Tibial nerve (tissue), 4 donors: ENCODE data around the gene UBR4. TPM values are rescaled to one million over a fixed set of nuclear protein-coding genes. Genes with fewer than 3 reads are reported as not detected.

ENCODE experiments used
- DNase-seq, 2 donors: peaks; one replicate each; pipeline ENCODE4 v3.0.0-alpha.2; 2019; ENCODE audit warnings: low spot score in 2 of 2
- H3K27ac ChIP-seq, 4 donors: fragments of 200-600 bp; sonication (generic) in 3 of 4; one replicate each; pipeline ENCODE4 v1.5.1; 2017 to 2019; ENCODE audit warnings: mild to moderate bottlenecking in 1 of 4
- H3K27me3 ChIP-seq, 2 donors: fragments of 200-600 bp; sonication (generic) in 1 of 2; one replicate each; pipeline versions ENCODE4 v1.5.1 to v1.6.0; 2017 to 2019
- H3K36me3 ChIP-seq, 3 donors: fragments of 200-600 bp; sonication (generic); one replicate each; pipeline ENCODE4 v1.5.1; 2018 to 2019
- H3K4me1 ChIP-seq, 4 donors: fragments of 200-600 bp; sonication (generic) in 3 of 4; one replicate each; pipeline ENCODE4 v1.5.1; 2017 to 2019
- H3K4me3 ChIP-seq, 4 donors: fragments of 200-600 bp; sonication (generic) in 3 of 4; one replicate each; pipeline ENCODE4 v1.5.1; 2017 to 2019; ENCODE audit warnings: mild to moderate bottlenecking in 1 of 4, moderate library complexity in 1 of 4
- H3K9me3 ChIP-seq, 4 donors: fragments of 200-600 bp; sonication (generic) in 3 of 4; one replicate each; pipeline ENCODE4 v1.5.1; 2017 to 2019
- EP300 ChIP-seq, 2 donors: sonication (generic); formaldehyde crosslinking; IDR thresholded peaks; one replicate each; pipeline ENCODE4 v1.6.1; 2017; ENCODE audit warnings: antibody characterized with exemption in 2 of 2, mild to moderate bottlenecking in 1 of 2
- POLR2A ChIP-seq, 2 donors: fragments of 450-650 bp; IDR thresholded peaks; one replicate each; pipeline ENCODE4 v1.6.1; 2017; ENCODE audit warnings: antibody characterized with exemption in 2 of 2, mild to moderate bottlenecking in 2 of 2, moderate library complexity in 2 of 2
- WGBS, 2 donors: methylation state at CpG; one replicate each; pipeline ENCODE4 v1.1.5; 2018; 5-methylcytosine and 5-hydroxymethylcytosine counted together
- total RNA-seq, 4 donors: library from RNA; depleted of rRNA; stranded (reverse); fragments of >200 nt; gene quantifications; one replicate each; pipeline ENCODE4 v1.1.0, GENCODE V29; 2016
- TF ChIP-seq, protein P1 (sequence below), 5 experiments: fragments of 200-600 bp in 3 of 5; fragments of 450-650 bp in 2 of 5; sonication (generic) in 3 of 5; IDR thresholded peaks; one replicate each; pipeline ENCODE4 v1.5.1; 2016 to 2019; ENCODE audit warnings: antibody characterized with exemption in 5 of 5, mild to moderate bottlenecking in 3 of 5, moderate library complexity in 2 of 5

The UBR4 gene
- total RNA-seq, 4 donors from 2014 or later = 107 to 190 (median 142) TPM

- Histone ChIP-seq H3K9me3 (peaks cover 0 to 4% (median 0%) of the 10 kb centered on the region in 4 donors), H3K27ac (no peak overlapping the region), H3K4me1 (no peaks in the 10 kb centered on the region), H3K36me3 (peaks cover 0 to 100% (median 45%) of the 10 kb centered on the region in 3 donors), H3K4me3 (no peak overlapping the region), H3K27me3 (no peaks in the 10 kb centered on the region)
- no peak for TF ChIP-seq POLR2A (IDR thresholded peaks at IDR 0.05)
- TF ChIP-seq, protein P1, sequence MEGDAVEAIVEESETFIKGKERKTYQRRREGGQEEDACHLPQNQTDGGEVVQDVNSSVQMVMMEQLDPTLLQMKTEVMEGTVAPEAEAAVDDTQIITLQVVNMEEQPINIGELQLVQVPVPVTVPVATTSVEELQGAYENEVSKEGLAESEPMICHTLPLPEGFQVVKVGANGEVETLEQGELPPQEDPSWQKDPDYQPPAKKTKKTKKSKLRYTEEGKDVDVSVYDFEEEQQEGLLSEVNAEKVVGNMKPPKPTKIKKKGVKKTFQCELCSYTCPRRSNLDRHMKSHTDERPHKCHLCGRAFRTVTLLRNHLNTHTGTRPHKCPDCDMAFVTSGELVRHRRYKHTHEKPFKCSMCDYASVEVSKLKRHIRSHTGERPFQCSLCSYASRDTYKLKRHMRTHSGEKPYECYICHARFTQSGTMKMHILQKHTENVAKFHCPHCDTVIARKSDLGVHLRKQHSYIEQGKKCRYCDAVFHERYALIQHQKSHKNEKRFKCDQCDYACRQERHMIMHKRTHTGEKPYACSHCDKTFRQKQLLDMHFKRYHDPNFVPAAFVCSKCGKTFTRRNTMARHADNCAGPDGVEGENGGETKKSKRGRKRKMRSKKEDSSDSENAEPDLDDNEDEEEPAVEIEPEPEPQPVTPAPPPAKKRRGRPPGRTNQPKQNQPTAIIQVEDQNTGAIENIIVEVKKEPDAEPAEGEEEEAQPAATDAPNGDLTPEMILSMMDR (IDR thresholded peaks at IDR 0.05) = no peak
- TF ChIP-seq EP300 (IDR thresholded peaks at IDR 0.05) = no peak
- DNase-seq = no peak
- 71 to 77% methylated on average over 13 of the region's 13 CpGs for WGBS, 2 donors
Observed at GRCh38 chr1:19138958-19139581, 71.0 kb downstream of the UBR4 start.

DNA sequence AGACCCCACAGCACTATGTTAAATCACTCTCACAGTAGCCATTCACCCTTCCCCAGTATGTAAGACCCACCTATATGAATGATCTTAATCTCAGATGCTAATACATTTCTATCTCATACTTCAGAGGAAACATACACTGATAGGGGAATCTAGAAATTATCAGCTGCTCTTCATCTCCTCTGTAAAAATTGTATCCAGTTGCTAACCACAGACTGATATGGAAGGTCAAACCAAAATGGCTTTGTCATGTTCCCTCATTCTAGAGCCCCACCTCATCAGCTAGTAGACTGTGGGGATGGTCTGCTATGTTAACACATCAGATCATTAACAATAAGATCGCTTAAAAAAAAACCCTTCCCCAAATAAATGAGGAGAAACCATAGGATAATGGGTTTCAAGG is 71.7 kb downstream of the UBR4 start:
- Histone ChIP-seq H3K27me3 (no peaks in the 10 kb centered on the region), H3K4me3 (no peak overlapping the region), H3K4me1 (no peaks in the 10 kb centered on the region), H3K27ac (no peak overlapping the region), H3K36me3 (peaks cover 0 to 100% (median 43%) of the 10 kb centered on the region in 3 donors), H3K9me3 (peaks cover 0 to 12% (median 2%) of the 10 kb centered on the region in 4 donors)
- 90 to 95% methylated on average over 1 of the region's 1 CpG for WGBS, 2 donors
- DNase-seq = no peak
- TF ChIP-seq EP300 (IDR thresholded peaks at IDR 0.05) = no peak

- DNase-seq = no peak
- Histone ChIP-seq H3K27ac (no peak overlapping the region), H3K4me3 (no peak overlapping the region), H3K27me3 (no peaks in the 10 kb centered on the region), H3K36me3 (peaks cover 0 to 100% (median 40%) of the 10 kb centered on the region in 3 donors), H3K9me3 (peaks cover 0 to 16% (median 2%) of the 10 kb centered on the region in 4 donors), H3K4me1 (no peaks in the 10 kb centered on the region)
- WGBS, 2 donors = 94% methylated on average over 4 of the region's 4 CpGs
- TF ChIP-seq EP300 (IDR thresholded peaks at IDR 0.05) (no peak), POLR2A (IDR thresholded peaks at IDR 0.05) (no peak)
- TF ChIP-seq, protein P1 (IDR thresholded peaks at IDR 0.05) = no peak
Observed at GRCh38 chr1:19137158-19137557, 72.9 kb downstream of the UBR4 start.

DNA sequence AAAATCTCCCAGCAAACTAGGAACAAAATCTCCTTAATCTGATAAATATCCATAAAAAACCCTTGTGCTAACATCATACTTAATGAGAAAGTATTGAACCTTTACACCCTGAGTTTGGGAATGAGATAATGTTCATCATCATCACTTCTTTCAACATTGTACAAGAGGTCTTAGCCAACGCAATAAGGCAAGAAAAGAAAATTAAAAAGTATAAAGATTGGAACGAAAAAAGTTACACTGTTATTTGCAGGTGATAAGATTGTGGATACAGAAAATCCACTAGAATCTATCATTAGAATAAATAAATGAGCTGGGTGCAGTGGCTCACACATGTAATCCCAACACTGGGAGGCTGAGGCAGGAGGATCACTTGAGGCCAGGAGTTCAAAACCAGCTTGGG is 76.7 kb downstream of the UBR4 start:
- 96 to 100% methylated on average over 2 of the region's 2 CpGs for WGBS, 2 donors
- TF ChIP-seq, protein P1 (IDR thresholded peaks at IDR 0.05) = no peak
- TF ChIP-seq EP300 (IDR thresholded peaks at IDR 0.05) = no peak
- no peak for TF ChIP-seq POLR2A (IDR thresholded peaks at IDR 0.05)
- Histone ChIP-seq H3K9me3 (peaks cover 0 to 16% (median 2%) of the 10 kb centered on the region in 4 donors), H3K27me3 (no peaks in the 10 kb centered on the region), H3K4me3 (no peak overlapping the region), H3K4me1 (no peaks in the 10 kb centered on the region), H3K27ac (no peak overlapping the region), H3K36me3 (peaks cover 0 to 94% (median 19%) of the 10 kb centered on the region in 3 donors)
- no peak for DNase-seq

DNA sequence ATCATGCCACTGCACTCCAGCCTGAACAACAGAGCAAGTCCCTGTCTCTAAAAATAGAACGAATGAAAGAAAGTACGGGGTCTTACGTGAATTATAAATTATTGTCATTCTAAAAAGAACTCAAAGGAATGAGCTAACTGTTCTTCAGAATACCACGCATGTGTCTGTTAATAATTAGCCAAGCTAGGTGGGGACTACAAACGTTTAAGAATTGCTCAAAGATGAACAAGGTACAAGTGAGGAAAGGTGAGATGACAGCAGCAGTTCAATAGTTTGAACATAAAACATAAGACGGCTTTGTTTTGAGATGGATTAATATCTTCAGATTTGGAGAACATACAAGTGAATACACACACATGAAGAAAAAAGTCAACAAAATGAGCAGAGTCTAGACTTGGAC is 79.6 kb downstream of the UBR4 start:
- Histone ChIP-seq H3K36me3 (peaks cover 0 to 94% (median 28%) of the 10 kb centered on the region in 3 donors), H3K4me1 (no peaks in the 10 kb centered on the region), H3K27ac (no peak overlapping the region), H3K27me3 (no peaks in the 10 kb centered on the region), H3K9me3 (peaks cover 0 to 16% (median 2%) of the 10 kb centered on the region in 4 donors), H3K4me3 (no peak overlapping the region)
- TF ChIP-seq POLR2A (IDR thresholded peaks at IDR 0.05) (no peak), EP300 (IDR thresholded peaks at IDR 0.05) (no peak)
- TF ChIP-seq, protein P1 (IDR thresholded peaks at IDR 0.05) = no peak
- no peak for DNase-seq
- 83% methylated on average over 6 of the region's 6 CpGs for WGBS, 2 donors
